DLD1 (cell line): ENCODE results near the gene DGKB.

Experiments used
- in situ Hi-C: cut with HindIII; loops from 2 replicates; pipeline ENCODE4 v1.10.0; 2017; ENCODE audit warnings: low sequenced_read_pairs

The DGKB gene

DNA sequence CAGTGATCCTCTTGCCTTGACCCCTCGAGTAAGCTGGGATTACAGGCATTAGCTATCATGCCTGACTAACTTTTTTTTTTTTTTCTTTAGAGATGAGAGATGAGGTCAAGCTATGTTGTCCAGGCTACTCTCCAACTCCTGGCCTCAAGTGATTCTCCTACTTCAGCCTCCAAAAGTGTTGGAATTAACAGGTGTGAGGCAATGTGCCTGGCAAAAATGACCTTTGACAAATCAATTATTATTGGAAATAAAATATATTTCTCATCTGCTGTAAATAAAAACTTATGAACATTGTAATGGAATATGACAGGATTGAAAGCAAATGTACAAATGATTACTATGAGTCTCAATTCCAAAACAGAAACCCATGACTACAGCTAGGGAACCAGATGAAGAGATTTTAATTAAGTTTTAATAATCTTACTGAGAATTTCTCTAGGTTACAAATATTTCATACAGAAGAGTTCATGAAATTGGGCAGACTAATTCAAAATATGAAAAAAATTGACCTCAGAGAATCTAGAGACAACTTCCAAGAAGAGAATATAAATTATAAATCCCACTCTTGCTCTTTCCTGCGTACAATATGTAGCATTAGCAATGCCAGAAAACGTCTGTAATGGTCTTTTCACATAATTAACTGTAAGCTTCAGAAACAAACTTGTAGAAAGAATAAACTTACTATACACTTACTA, 414.7 kb downstream of the DGKB start:
- in situ Hi-C loops, result no loop called here

DNA sequence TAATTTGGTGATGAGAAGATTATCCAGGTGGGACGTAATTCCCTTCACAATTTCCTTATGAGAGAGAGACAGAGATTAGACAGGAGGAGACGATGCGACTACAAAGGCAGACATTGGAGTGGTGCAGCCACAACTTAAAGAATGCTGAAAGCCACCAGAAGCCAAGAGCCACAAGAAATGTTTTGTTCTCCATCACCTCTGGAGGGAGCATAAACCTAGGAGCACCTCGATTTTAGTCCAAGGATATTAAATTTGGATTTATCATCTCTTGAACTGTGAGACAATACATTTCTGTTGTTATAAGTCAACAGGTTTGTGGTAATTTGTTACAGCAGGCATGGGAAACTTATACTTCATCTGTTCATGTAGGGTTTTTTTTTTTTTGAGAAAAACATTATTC, 418.9 kb downstream of the DGKB start:
- in situ Hi-C loops, result no loop called here

DNA sequence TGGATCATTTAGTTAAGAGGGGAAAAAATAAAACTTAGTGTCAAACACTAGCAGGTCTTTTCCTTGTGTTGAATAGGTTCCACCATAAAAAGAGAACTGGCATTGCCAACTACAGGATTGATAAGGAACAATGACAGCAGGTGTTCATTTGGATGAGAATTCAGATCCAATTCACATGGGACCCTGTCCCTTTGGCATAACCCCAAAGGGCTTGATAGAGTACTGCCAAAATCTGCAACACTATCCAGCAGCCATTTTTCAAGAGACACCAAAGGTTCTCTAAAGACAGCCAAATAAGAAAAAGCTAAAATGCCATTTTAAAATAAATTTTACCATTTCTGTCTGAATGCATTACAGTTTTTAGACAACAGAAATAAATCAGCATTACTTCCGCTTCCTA, 422.3 kb downstream of the DGKB start:
- in situ Hi-C loops, result no loop called here

DNA sequence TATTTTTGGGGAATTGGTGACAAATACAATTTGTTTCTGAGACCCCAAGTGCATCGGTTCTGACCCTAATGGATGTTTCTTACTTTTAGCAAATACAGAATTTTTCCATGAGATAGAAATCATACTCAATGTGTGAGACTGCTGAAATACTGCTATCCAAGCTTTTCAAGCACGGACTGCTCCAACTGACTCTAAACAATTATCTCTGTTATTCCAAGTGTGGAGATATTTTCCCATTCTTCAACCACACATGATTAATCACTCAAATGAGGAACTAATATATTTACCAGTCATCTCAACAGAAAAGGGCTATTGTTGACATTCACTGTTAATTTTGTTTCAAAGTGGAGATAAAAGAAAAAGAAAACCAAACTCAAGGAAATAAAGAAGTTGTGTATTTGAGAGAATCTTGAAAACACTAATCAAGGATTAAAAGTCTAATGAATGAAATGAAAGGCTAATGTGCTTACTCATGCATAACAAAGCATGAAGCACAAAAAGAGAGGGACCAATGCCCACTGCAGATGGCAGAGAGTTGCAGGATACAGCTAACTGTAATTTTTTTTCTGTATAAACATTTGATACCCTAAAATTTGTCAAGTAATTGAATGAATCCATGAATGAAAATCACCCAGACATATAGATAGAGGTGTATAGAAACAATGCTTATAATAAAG, 423.6 kb downstream of the DGKB start:
- in situ Hi-C loops, result no loop called here

DNA sequence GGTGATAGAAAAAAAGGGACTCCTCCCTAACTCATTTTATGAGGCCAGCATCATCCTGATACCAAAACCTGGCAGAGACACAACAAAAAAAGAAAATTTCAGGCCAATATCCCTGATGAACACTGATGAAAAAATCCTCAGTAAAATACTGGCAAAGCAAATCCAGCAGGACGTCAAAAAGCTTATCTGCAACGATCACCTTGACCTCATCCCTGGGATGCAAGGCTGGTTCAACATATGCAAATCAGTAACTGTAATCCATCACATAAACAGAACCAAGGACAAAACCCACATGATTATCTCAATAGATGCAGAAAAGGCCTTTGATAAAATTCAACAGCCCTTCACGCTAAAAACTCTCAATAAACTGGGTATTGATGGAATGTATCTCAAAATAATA, 440.8 kb downstream of the DGKB start:
- in situ Hi-C loops, result loop anchor here (25.0 kb wide), 1 partner anchor 1174 kb away; no protein-coding TSS in a partner anchor

DNA sequence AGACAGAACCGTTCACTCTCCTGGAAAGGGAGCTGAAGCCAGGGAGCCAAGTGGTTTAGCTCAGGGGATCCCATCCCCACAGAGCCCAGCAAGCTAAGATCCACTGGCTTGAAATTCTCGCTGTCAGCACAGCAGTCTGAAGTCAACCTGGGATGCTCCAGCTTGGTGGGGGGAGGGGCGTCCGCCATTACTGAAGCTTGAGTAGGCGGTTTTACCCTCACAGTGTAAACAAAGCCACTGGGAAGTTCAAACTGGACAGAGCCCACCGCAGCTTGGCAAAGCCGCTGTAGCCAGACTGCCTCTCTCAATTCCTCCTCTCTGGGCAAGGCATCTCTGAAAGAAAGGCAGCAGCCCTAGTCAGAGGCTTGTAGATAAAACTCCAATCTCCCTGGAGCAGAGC, 443.7 kb downstream of the DGKB start:
- in situ Hi-C loops, result loop anchor here (25.0 kb wide), 1 partner anchor 1172 kb away; no protein-coding TSS in a partner anchor

DNA sequence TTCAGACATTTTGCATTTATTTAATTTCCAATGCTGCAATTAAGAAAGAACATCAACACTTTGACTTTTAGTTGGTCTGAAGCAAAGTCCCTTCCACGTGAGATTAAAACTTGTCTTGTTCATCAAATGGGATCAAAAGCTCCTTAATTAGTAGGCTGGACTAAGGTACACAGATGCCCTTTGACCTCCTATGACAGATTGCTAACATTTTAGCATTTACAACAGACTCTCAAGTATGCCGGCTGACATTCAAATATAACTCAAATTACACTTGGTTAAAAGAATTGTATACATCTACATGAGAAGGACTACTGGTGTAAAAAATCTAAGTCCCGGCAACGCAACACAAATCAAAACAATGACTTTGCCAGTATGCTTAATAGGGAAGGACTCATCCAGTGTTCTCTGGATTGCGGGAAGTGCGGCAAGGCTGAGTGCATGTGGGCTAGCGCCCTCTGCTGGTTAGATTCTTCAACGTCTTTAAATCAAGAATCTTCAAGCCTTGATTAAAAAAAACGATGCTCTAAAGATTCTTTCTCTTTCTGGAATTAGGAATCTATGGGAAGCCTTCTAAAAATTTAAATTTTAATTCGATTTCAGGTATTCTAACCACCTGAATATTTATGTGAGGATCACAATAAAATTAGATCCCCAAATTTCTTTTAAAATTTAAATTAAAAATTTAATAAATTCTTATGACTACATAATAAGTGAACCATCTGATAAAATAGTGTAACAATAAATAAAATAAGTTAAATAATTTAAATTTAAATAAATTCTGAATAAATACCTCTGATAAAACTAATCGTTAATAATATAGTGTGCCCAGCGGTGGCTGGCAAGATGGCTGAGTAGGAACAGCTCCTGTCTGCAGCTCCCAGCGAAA, 444.7 kb downstream of the DGKB start:
- in situ Hi-C loops, result loop anchor here (25.0 kb wide), 1 partner anchor 1171 kb away; no protein-coding TSS in a partner anchor

DNA sequence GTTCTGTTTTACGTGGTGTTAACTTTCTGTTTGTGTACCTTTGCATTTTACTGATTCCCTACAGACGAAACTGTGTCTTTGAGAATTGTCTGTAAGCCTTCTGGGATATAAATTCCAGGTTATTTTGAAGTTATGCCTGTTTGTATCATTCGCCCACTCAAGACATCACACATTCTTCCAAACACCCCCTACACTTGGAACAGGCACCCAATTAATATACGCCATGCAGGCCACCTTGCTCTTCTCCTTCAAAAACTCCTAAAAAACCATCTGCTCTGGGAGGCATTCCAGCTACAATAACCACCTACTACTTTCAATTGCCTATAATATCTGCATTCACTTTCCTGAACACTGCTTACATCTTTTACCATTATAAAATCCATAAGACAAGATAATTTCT, 453.3 kb downstream of the DGKB start:
- in situ Hi-C loops, result no loop called here

DNA sequence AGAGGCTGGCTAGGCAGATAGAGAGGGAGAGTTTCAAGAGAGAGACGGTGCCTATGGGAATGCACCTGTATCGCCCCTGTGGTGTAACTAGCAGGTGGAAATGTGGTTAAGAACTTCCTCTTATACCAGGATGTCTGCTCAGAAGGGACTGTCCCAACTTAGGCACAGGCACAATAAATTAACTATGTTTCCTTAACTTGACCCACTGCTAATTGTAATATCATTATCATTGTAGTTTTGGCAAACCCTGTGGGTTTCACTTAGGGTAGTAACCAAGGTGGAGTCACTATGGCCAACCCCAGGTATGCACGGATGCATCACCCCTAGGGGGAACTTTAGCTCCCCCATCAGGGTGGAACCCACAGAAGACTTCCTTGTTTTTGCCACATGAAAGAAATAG, 455.7 kb downstream of the DGKB start:
- in situ Hi-C loops, result no loop called here

DNA sequence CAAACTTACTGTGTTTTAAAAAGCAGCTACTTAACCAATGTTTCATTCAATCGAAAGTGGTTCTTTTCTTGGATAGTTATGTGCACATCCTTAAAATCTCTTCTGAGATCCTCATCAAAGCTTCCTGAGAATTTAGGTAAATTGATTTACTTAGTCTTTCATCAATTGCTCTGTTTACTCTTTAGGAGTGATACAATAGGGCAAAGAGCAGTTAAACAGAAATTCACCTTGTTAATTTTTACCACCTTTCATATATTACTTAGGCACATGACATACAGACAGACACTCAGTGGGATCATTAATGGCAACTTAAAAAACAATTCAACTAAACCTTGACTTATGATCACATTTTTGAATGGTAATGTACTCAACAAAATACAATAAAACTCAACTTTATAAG, 456.3 kb downstream of the DGKB start:
- in situ Hi-C loops, result no loop called here

DNA sequence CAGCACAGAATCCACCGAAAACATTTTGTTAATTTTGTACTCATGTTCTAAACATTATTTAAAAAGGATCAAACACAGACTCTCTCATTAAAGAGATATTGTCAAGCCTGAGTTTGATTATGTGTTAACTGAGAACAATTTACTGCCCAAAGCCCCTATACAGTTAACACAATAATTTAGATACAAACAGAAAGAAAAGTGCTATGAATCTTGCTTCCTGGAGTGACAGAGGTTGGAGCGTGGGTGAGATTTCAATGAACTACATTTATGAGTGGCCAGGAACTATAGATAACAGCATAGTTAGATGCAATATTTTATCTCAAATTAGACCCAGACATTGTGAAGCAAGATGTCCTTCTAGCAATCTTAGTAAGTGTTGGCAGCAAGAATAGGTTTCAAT, 464.2 kb downstream of the DGKB start:
- in situ Hi-C loops, result no loop called here

DNA sequence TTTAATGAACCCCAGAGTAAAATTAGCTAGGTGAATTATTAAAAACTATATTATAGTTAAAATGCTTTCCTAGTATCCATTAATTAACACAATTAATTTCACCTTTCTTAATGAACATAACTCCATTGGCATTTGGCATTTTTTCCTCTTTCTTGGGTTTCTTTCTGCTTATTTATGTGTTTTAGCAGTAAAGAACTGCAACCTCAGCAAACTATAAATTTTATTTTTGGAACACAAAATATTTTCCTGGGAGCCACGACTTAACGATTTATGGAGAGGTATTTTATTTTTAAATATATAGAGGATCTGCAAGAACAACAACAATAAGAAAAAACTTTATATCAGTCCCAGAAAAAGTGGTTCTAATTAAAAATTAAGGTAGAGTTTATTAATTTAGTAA, 465.7 kb downstream of the DGKB start:
- in situ Hi-C loops, result no loop called here

DNA sequence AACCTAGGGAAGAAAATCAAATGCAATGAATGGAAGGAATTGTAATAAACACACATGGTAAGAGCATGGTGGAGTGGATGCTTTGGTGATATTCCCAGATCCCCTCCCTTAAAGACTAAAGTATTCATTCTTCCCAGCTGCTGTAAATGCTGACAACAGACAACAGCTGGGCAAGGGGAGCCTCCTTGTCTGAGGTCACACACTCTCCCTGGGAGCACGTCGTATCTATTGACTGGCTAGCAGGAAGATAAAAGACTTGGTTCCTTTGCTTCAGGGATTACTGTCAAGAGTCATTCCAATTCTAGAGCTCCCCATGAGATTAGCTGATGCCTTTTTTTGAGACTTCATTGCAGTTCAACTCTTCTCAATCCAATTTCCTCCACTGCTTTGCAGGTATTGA, 469.6 kb downstream of the DGKB start:
- in situ Hi-C loops, result no loop called here

DNA sequence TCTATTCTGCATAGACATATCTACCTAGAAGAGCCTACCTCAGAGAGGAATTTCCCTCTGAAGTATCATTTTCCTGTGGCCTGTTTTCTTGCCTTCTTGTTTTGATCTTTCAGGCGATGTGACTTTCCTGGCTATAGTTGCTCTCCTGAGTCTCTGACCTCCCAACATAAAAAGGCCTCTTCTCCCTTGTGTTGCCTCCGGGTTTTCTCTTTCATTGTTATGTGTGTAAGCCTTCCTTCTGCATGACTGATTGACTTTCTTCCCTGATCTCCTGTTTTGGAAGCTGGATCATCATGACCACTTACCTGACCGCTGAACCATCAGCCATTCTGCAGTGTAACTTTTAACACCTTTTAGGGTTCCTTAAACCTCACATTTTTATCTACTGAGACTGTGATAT, 471.6 kb downstream of the DGKB start:
- in situ Hi-C loops, result no loop called here

DNA sequence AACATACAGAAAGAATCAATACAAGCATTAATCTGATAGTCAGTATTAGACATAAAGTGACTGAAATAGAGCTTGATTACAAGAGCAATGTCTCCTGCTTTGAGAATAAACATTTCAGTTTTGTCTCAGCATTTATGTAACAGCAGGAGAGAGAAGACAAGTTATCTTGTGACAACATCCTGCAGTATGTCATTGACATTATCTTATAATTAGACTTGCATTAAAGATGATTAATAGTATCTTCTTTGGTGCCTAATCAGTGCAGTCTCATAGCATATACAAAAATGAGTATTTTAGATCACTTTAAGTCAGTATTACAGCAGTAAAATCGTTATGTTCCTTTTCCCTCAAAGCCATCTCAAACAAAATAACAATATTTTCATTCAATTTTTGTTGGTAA, 477.0 kb downstream of the DGKB start:
- in situ Hi-C loops, result no loop called here

DNA sequence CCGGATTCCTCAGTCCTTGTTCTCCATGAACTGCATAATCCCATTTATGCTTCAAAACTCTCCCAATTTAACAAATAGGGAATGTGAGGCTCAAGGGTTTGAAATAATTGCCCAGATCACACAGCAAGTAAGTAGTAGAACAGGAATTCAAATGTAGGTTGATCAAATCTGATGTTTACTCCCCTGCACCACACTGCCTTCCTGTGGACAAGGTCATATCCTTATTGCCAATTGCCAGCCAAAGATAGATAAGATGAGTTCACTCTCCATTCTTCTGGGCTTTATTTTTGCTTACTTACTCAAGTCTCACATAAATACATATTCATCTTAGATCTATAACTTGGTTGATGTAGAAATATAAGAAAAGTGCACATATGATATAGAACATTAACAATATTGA, 477.9 kb downstream of the DGKB start:
- in situ Hi-C loops, result no loop called here

DNA sequence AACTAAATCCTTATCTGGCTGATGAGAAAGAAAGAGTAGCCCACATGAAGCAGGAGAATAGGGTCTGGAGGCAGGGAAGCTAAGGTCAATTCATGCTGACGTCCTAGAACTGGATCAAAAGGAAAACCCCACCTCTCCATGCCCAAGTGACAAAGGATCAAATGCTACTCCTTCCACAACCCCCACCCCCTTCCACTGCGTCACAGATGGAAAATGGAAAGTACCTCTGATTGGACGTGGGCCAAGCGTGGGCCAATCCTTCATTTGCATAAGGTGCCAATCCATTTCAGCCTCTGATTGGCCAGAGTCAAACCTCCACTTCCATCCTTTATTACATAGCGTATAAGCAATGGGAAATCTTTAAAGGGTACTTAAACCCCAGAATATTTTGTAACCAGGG, 481.8 kb downstream of the DGKB start:
- in situ Hi-C loops, result no loop called here

DNA sequence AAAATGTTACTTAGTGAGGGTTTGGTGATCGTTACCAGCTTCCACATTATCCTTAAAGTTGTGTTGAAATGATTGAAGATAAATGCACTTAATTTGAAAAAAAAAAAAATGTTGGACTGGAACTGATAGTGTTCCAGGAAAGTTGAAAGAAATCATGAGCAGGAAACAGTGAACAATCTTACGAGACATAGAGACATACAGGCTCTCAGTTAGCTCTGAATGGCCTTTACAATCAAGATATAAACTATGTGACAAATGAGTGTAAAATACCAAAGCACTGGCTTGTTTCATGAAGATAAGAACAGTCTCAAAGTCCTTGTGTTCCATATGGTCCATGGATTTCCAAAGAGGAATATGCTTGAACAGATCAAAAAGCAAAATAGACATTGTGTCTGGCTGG, 483.0 kb downstream of the DGKB start:
- in situ Hi-C loops, result no loop called here

DNA sequence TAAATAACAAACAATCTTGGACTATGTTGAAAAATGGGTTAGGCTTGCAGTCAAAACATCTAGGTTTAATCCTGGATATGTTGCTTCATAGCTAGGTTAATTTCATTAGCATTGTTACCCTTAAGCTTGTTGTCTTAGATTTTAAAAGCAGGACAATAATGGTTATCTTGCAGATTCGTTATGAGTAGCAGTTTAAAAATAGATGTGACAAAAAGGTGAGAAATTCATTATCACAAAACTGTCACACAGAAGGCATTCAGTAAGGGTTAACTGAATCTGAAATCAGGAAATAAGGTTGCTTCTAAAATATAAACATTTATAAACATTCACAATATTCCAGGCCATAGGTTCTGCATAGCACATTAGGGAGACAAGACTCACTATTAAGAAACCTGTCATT, 483.9 kb downstream of the DGKB start:
- in situ Hi-C loops, result no loop called here

DNA sequence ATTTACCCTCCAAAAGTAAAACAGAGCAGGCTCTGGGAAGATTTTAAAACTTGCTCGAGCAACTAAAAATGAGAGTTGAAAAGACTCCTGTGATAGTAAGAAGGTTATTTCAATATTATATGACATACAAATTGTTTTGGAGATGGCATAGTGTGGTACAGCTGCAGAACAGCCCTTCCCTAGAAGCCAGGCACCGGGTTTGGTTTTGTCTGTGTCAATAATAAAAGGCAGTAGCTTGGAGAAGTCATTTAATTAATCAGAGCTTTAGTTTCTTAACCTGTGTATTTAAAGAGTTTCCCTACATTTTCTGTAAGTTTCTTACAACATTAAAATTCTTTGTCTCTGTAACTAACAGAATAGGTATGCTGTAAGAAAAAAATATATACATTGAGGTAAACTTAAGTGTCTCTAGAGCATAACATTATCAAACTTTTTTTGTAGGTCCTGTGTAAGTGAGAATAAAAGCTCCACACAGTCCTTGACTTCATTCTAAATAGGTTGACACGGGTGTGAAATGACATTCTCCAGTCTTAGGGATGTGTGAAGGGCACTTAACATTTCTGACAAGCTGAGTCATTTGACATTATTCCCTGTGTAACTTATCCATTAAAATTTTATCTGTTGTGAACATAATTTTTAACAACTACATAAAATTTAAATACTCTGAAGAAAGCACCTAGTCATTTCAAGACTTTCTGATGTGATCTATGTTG, 488.1 kb downstream of the DGKB start:
- in situ Hi-C loops, result no loop called here
